ENCODE measurements around the gene USP10.

USP10 gene

DNA sequence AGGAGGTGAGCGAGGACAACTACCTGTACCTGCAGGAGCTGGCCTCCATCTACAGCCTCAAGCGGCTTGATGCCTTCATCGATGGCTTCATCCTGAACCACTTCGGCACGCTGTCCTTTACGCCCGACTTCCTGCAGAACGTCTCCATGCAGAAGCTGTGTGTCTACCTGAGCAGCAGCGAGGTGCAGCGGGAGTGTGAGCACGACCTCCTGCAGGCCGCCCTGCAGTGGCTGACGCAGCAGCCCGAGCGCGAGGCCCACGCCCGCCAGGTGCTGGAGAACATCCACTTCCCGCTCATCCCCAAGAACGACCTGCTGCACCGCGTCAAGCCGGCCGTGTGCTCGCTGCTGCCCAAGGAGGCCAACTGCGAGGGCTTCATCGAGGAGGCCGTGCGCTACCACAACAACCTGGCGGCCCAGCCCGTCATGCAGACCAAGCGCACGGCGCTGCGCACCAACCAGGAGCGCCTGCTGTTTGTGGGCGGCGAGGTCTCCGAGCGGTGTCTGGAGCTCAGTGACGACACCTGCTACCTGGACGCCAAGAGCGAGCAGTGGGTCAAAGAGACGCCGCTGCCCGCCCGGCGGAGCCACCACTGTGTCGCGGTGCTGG is 42.5 kb upstream of the USP10 start:
- no peak overlapping the region for H3K4me3 ChIP-seq (ENCODE audit: low read depth, low read length)
- TF ChIP-seq, protein P1, sequence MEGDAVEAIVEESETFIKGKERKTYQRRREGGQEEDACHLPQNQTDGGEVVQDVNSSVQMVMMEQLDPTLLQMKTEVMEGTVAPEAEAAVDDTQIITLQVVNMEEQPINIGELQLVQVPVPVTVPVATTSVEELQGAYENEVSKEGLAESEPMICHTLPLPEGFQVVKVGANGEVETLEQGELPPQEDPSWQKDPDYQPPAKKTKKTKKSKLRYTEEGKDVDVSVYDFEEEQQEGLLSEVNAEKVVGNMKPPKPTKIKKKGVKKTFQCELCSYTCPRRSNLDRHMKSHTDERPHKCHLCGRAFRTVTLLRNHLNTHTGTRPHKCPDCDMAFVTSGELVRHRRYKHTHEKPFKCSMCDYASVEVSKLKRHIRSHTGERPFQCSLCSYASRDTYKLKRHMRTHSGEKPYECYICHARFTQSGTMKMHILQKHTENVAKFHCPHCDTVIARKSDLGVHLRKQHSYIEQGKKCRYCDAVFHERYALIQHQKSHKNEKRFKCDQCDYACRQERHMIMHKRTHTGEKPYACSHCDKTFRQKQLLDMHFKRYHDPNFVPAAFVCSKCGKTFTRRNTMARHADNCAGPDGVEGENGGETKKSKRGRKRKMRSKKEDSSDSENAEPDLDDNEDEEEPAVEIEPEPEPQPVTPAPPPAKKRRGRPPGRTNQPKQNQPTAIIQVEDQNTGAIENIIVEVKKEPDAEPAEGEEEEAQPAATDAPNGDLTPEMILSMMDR (conservative IDR thresholded peaks at IDR 0.05; ENCODE audit: low read depth, low read length), result no peak
- DNase-seq (ENCODE audit: low read depth), result no peak

DNA sequence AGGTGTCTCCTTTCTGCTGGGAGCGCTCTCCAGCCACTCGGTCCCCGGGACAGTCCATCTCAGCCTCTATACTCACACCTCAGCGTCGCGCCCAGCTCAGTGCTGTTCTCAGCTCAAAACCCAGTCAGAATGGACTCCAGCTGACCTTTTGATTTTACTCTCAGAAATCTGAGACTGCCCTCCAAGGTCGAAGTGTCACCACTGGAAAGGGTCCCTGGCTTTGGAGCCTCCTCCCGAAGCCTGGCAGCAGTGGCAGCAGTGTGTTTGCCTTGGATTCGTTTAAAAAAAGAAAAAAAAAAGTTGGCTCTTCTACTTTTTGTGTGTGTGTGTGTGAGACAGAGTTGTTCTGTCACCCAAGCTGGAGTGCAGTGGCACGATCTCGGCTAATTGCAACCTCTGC is 41.1 kb upstream of the USP10 start:
- DNase-seq (ENCODE audit: low read depth), result no peak
- no peak overlapping the region for H3K4me3 ChIP-seq (ENCODE audit: low read depth, low read length)
- TF ChIP-seq, protein P1 (conservative IDR thresholded peaks at IDR 0.05; ENCODE audit: low read depth, low read length), result no peak

DNA sequence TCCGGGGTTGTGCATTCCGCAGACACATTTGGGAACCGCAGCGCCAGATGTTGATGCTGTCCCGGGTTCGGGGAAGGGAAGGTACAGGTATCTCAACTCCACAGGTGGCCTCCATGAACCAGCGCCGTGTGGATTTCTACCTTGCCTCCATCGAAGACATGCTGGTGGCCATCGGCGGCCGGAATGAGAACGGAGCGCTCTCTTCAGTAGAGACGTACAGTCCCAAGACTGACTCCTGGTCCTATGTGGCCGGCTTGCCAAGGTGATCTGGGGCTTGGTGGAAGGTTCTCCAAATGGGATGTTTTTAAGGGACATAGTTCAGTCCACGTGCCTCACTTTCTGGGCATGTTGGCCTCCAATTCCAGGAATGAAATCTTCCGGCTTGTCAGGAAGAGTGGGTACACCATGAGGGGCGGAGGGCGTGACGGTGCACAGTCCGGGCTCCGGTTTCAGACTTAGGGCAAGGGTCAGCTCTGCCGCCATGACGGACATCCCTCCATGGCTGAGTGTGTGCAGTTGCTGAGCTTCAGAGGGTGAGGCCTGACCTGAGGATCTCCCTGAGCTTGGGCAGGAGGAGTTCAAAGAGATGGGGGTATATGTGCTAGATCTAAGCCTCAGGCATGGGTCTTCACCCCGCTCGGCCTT is 40.0 kb upstream of the USP10 start:
- no peak overlapping the region for H3K4me3 ChIP-seq (ENCODE audit: low read depth, low read length)
- no peak for DNase-seq (ENCODE audit: low read depth)
- TF ChIP-seq, protein P1 (conservative IDR thresholded peaks at IDR 0.05; ENCODE audit: low read depth, low read length), result no peak

DNA sequence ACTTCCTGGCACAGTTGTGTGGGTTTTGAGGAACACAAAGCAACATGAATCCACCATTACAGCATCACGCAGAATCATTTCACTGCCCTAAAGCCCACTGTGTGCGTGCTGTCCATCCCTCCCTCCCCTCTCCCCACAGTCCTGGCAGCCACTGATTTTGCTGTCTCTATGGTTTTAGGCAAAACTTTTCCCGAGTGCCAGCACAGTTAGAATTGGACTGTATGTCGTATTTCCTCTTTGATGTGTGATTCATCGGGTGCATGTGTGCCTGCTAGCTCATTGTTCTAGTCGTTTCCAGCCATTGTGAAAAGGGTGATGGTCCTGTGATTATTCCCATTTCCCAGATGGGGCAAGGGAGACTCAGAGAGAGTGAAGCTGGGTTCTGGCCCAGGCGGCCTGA is 38.8 kb upstream of the USP10 start:
- TF ChIP-seq, protein P1 (conservative IDR thresholded peaks at IDR 0.05; ENCODE audit: low read depth, low read length), result no peak
- H3K4me3 ChIP-seq (ENCODE audit: low read depth, low read length), result no peak overlapping the region
- no peak for DNase-seq (ENCODE audit: low read depth)

DNA sequence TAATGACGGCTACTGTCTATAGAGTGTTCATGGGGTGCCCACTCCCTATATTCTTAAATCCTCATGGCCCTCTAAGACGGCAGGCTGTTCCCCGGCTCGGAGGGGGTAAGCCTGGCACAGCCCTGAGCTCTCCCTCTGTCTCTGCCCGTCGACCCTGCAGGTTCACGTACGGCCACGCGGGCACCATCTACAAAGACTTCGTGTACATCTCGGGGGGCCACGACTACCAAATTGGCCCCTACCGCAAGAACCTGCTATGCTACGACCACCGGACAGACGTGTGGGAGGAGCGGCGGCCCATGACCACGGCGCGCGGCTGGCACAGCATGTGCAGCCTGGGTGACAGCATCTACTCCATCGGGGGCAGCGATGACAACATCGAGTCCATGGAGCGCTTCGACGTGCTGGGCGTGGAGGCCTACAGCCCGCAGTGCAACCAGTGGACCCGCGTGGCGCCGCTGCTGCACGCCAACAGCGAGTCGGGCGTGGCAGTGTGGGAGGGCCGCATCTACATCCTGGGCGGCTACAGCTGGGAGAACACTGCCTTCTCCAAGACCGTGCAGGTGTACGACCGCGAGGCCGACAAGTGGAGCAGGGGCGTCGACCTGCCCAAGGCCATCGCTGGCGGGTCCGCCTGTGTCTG is 38.3 kb upstream of the USP10 start:
- H3K4me3 ChIP-seq (ENCODE audit: low read depth, low read length), result no peak overlapping the region
- TF ChIP-seq, protein P1 (conservative IDR thresholded peaks at IDR 0.05; ENCODE audit: low read depth, low read length), result no peak
- DNase-seq (ENCODE audit: low read depth), result no peak

DNA sequence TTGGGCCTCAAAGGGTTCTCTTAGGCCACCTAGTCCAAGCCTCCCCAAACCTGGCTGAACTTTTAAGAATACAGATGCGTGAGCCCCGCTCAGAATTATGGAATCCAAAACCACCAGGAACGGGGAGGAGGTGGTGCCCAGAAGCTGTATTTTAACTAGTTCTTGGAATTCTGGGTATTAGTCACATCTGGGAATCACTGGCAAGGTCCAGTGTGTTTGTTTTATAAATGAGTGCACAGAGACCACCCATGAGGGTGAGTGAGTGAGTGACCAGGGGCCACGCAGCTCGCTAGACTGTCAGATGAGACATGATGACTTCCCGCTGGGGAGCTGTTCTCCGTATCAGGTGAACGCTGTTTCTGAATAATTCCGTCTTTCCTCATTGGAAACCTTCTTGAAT is 37.3 kb upstream of the USP10 start:
- no peak for DNase-seq (ENCODE audit: low read depth)
- H3K4me3 ChIP-seq (ENCODE audit: low read depth, low read length), result no peak overlapping the region
- TF ChIP-seq, protein P1 (conservative IDR thresholded peaks at IDR 0.05; ENCODE audit: low read depth, low read length), result no peak

Data from choroid plexus epithelial cell (primary cell).